K562 (cell line): Measurements from ENCODE around the gene DIAPH3. TPM values are rescaled to one million over a fixed set of nuclear protein-coding genes. Genes with fewer than 3 reads are reported as not detected.

Experiments used
- ADNP ChIP-seq: fragments of 200-800 bp; sonication (Bioruptor generic); IDR thresholded peaks from 2 replicates; pipeline ENCODE4 v1.6.1; 2016; ENCODE audit warnings: missing genetic modification characterization, missing compliant biosample characterization
- AFF4 ChIP-seq: sonication (generic); formaldehyde crosslinking; IDR thresholded peaks from 2 replicates; pipeline ENCODE4 v1.8.0; 2023; ENCODE audit warnings: mild to moderate bottlenecking, missing genetic modification reagents
- DIDO1 ChIP-seq: fragments of 450-650 bp; IDR thresholded peaks from 2 replicates; pipeline ENCODE4 v1.6.1; 2016; ENCODE audit warnings: low read depth, missing biosample characterization, missing genetic modification characterization
- IRF9 ChIP-seq: fragments of 450-650 bp; IDR thresholded peaks from 2 replicates; pipeline ENCODE4 v1.6.1; 2016; ENCODE audit warnings: missing biosample characterization, missing genetic modification characterization
- JUN ChIP-seq, 2 experiments: sonication (generic) in 1 of 2; formaldehyde crosslinking in 1 of 2; IDR thresholded peaks; 2 replicates each; pipeline versions ENCODE4 v1.6.1 to v1.8.0; 2012 to 2022; ENCODE audit warnings: borderline replicate concordance in 2 of 2, mild to moderate bottlenecking in 2 of 2, improper control_type of control experiment in 1 of 2, low read depth in 1 of 2, low read length in 1 of 2, missing genetic modification reagents in 1 of 2
- MTA1 ChIP-seq: fragments of 450-650 bp; IDR thresholded peaks from 2 replicates; pipeline ENCODE4 v1.6.1; 2017; ENCODE audit warnings: borderline replicate concordance
- NR3C1 ChIP-seq: sonication (generic); formaldehyde crosslinking; IDR thresholded peaks from 2 replicates; pipeline ENCODE4 v1.8.1; 2022; ENCODE audit warnings: missing genetic modification reagents
- RAD51 ChIP-seq: fragments of 450-650 bp; IDR thresholded peaks from 2 replicates; pipeline ENCODE4 v1.7.1; 2016; ENCODE audit warnings: low read depth, mild to moderate bottlenecking, borderline replicate concordance
- SIRT6 ChIP-seq: IDR thresholded peaks from one replicate; pipeline ENCODE4 v1.6.1; 2012; ENCODE audit warnings: low read depth, mild to moderate bottlenecking, control low read depth, inconsistent platforms, low read length, moderate library complexity
- ZBTB40 ChIP-seq, 2 experiments: fragments of 450-650 bp in 1 of 2; sonication (generic) in 1 of 2; formaldehyde crosslinking in 1 of 2; IDR thresholded peaks; 2 replicates each; pipeline versions ENCODE4 v1.7.1 to v1.9.0; 2016 to 2022; ENCODE audit warnings: inconsistent platforms in 1 of 2, mild to moderate bottlenecking in 1 of 2, missing genetic modification reagents in 1 of 2
- ZNF3 ChIP-seq: fragments of 250-450 bp; sonication (Bioruptor Pico); IDR thresholded peaks from 2 replicates; pipeline ENCODE4 v1.5.0; 2021; ENCODE audit warnings: mild to moderate bottlenecking, moderate library complexity
- ZNF764 ChIP-seq: fragments of 250-450 bp; sonication (Bioruptor Pico); IDR thresholded peaks from 2 replicates; pipeline ENCODE4 v1.4.0; 2020; ENCODE audit warnings: low read depth, mild to moderate bottlenecking, moderate library complexity
- polyA plus RNA-seq, 8 experiments: library from polyadenylated mRNA; depleted of rRNA in 4 of 8; stranded (reverse) in 5 of 8; unstranded in 3 of 8; fragments of >200 nt; fragmentation: Nextera tagmentation in 2 of 8; fragmentation: Illumina TruSeq in 1 of 8; extraction: Ambion mirVana in 2 of 8; extraction: Trizol in 1 of 8; gene quantifications; 2 replicates each; pipeline versions ENCODE4 v1.2.1 to v1.2.3, GENCODE V29; 2011 to 2014; ENCODE audit warnings: inconsistent platforms in 1 of 8, missing spikeins in 1 of 8
- total RNA-seq, 7 experiments: library from RNA; depleted of rRNA in 6 of 7; stranded (reverse); fragments of >200 nt in 6 of 7; fragmentation: Illumina TruSeq in 2 of 7; extraction: Trizol in 2 of 7; gene quantifications; 2 replicates each; pipeline versions ENCODE4 v1.2.1 to v1.2.3, GENCODE V29; 2011 to 2021; ENCODE audit warnings: low replicate concordance in 1 of 7

Gene DIAPH3
- total and polyA plus RNA-seq, 9 of the 15 experiments (the other 6 are each of a cell fraction or from before 2014, with no cell fraction given), result 9.0 to 18.7 (median 14.7) TPM

DNA sequence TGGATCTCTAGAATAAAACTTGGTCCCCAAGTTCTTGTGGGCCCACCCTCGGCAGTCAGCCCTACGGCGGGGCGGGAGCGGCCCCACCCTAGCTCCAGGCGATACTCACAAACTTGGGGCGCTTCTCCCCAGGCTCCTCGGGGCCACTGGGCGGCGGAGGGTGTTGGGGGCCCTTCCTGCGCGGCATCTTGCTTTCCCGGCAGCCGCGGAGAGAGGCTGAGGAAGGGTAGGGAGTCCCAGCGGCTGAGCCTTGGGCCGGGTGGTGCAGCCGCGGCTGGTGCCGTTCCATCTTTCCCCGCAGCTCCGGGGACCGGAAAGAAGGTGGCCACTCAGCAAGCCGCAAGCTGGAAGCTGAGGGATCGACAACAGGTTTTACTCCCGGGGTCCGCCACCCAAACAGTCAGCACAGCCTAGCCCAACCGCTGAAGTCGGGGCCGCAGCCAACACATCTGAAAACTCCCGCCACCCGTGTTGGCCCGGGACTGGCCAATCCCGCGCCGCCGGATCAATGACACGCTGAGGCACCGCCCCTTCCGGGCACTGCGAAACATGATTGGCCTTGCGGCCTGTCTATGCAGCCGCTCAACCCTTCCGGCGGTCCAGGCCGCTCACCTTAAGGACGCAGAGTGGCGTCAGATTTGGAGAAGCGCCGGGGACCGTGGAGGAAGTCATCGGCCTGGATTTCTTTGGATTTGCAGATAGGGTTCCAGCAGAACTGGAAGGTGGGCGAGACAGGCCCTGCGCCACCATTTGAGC, at the start of gene DIAPH3 (continued):
- TF ChIP-seq ZBTB40 (IDR thresholded peaks at IDR 0.05) (peak; percentile 95), ZBTB40 (CRISPR knock-in tag; IDR thresholded peaks at IDR 0.05) (no peak), MTA1 (no peak), ADNP (tag) (no peak), NR3C1 (0 out of 2 replicates have a peak, but pooled peaks have one; percentile 60), SIRT6 (no peak), RAD51 (no peak), JUN (IDR thresholded peaks at IDR 0.05; ENCODE audit: borderline replicate concordance, low read depth, low read length) (no peak), JUN (CRISPR knock-in tag; IDR thresholded peaks at IDR 0.05; ENCODE audit: borderline replicate concordance) (0 out of 2 replicates have a peak, but pooled peaks have one; percentile 60), IRF9 (tag) (no peak), ZNF3 (CRISPR knock-in tag) (no peak), AFF4 (CRISPR knock-in tag) (no peak), DIDO1 (tag) (no peak), ZNF764 (no peak)
